Muscle of leg (tissue), 16 donors: ENCODE measurements around the gene PHPT1. TPM values are rescaled to one million over a fixed set of nuclear protein-coding genes. Genes with fewer than 3 reads are reported as not detected.
"Not testable (repeated sequence)": the region's sequence is repeated elsewhere in the genome, so short reads cannot be mapped to it uniquely, and the experiment has no call there.

Experiments
- DNase-seq: peaks from one replicate; pipeline ENCODE4 v3.0.0; 2013
- H3K27ac ChIP-seq: one replicate; pipeline ENCODE4 v1.5.1; 2013; ENCODE audit warnings: mild to moderate bottlenecking, low read length, control low read depth
- H3K27me3 ChIP-seq: one replicate; pipeline ENCODE4 v1.6.1; 2013; ENCODE audit warnings: low read length; ENCODE audit not compliant: control insufficient read depth, insufficient read depth
- H3K36me3 ChIP-seq: one replicate; pipeline ENCODE4 v1.6.1; 2013; ENCODE audit warnings: low read length; ENCODE audit not compliant: control insufficient read depth, insufficient read depth
- H3K4me1 ChIP-seq: one replicate; pipeline ENCODE4 v1.6.1; 2013; ENCODE audit warnings: low read length; ENCODE audit not compliant: control insufficient read depth, insufficient read depth
- H3K4me3 ChIP-seq: one replicate; pipeline ENCODE4 v1.5.1; 2013; ENCODE audit warnings: low read length, control low read depth
- H3K9me3 ChIP-seq: replicated peaks from 2 replicates; pipeline ENCODE4 v1.6.1; 2013; ENCODE audit warnings: low read depth, low read length; ENCODE audit not compliant: control insufficient read depth
- WGBS: methylation state at CpG from one replicate; pipeline ENCODE4 v1.1.5; 2013; ENCODE audit warnings: missing lambda C conversion rate; ENCODE audit not compliant: insufficient coverage; 5-methylcytosine and 5-hydroxymethylcytosine counted together
- long read RNA-seq, 11 donors: transcript quantifications; one replicate each; lab custom pipeline, GENCODE V29; 2026
- polyA plus RNA-seq, 8 donors: library from polyadenylated mRNA; unstranded; fragments of 120-200 nt; gene quantifications; one replicate each; pipeline versions ENCODE4 v1.2.1 to v1.2.3, GENCODE V29; 2013; ENCODE audit warnings: inconsistent platforms in 1 of 8, low replicate concordance in 1 of 8; ENCODE audit not compliant: insufficient read length in 8 of 8, insufficient read depth in 1 of 8
- total RNA-seq: library from RNA; stranded (reverse); fragments of 120-200 nt; gene quantifications from one replicate; pipeline ENCODE4 v1.2.4, GENCODE V29; 2013

The PHPT1 gene
- 145 TPM for total RNA-seq
- polyA plus RNA-seq: 100 to 1,000 TPM; 103 to 137 (median 114) TPM
- long read RNA-seq, donor 1, transcript PHPT1-201 (3 exons, 890 nt): major isoform, 74 of 77 reads
- long read RNA-seq, donor 1, partial matches to known transcripts: 0 of 77 reads
- long read RNA-seq, donor 1, other reads (novel, unspliced or antisense): 0 of 77 reads
- long read RNA-seq, donor 2, transcript PHPT1-201 (3 exons, 890 nt): major isoform, 7 of 10 reads
- long read RNA-seq, donor 2, partial matches to known transcripts: 0 of 10 reads
- long read RNA-seq, donor 2, other reads (novel, unspliced or antisense): 0 of 10 reads
- long read RNA-seq, donor 3, transcript PHPT1-201 (3 exons, 890 nt): major isoform, 130 of 136 reads
- long read RNA-seq, donor 3, partial matches to known transcripts: 0 of 136 reads
- long read RNA-seq, donor 3, other reads (novel, unspliced or antisense): 0 of 136 reads
- long read RNA-seq, donor 4, transcript PHPT1-201 (3 exons, 890 nt): major isoform, 123 of 131 reads
- long read RNA-seq, donor 4, transcript PHPT1-204 (2 exons, 627 nt): minor isoform, 6 of 131 reads
- long read RNA-seq, donor 4, partial matches to known transcripts: 0 of 131 reads
- long read RNA-seq, donor 4, other reads (novel, unspliced or antisense): 0 of 131 reads
- long read RNA-seq, donor 5, transcript PHPT1-201 (3 exons, 890 nt): major isoform, 271 of 305 reads
- long read RNA-seq, donor 5, transcript PHPT1-204 (2 exons, 627 nt): minor isoform, 8 of 305 reads
- long read RNA-seq, donor 5, transcript PHPT1-205 (3 exons, 1,316 nt): minor isoform, 5 of 305 reads
- long read RNA-seq, donor 5, partial matches to known transcripts: 16 of 305 reads
- long read RNA-seq, donor 5, other reads (novel, unspliced or antisense): 0 of 305 reads
- long read RNA-seq, donor 6, transcript PHPT1-201 (3 exons, 890 nt): major isoform, 245 of 275 reads
- long read RNA-seq, donor 6, transcript PHPT1-206 (4 exons, 618 nt): minor isoform, 5 of 275 reads
- long read RNA-seq, donor 6, transcript PHPT1-204 (2 exons, 627 nt): minor isoform, 15 of 275 reads
- long read RNA-seq, donor 6, partial matches to known transcripts: 5 of 275 reads
- long read RNA-seq, donor 6, other reads (novel, unspliced or antisense): 0 of 275 reads
- long read RNA-seq, donor 7, transcript PHPT1-201 (3 exons, 890 nt): major isoform, 184 of 201 reads
- long read RNA-seq, donor 7, transcript PHPT1-204 (2 exons, 627 nt): minor isoform, 8 of 201 reads
- long read RNA-seq, donor 7, partial matches to known transcripts: 5 of 201 reads
- long read RNA-seq, donor 7, other reads (novel, unspliced or antisense): 0 of 201 reads
- long read RNA-seq, donor 8, transcript PHPT1-201 (3 exons, 890 nt): major isoform, 99 of 122 reads
- long read RNA-seq, donor 8, transcript PHPT1-204 (2 exons, 627 nt): minor isoform, 8 of 122 reads
- long read RNA-seq, donor 8, partial matches to known transcripts: 14 of 122 reads
- long read RNA-seq, donor 8, other reads (novel, unspliced or antisense): 0 of 122 reads
- long read RNA-seq, donor 9, transcript PHPT1-201 (3 exons, 890 nt): major isoform, 102 of 121 reads
- long read RNA-seq, donor 9, partial matches to known transcripts: 10 of 121 reads
- long read RNA-seq, donor 9, other reads (novel, unspliced or antisense): 0 of 121 reads
- long read RNA-seq, donor 10, transcript PHPT1-201 (3 exons, 890 nt): major isoform, 136 of 139 reads
- long read RNA-seq, donor 10, partial matches to known transcripts: 0 of 139 reads
- long read RNA-seq, donor 10, other reads (novel, unspliced or antisense): 0 of 139 reads
- long read RNA-seq, donor 11, transcript PHPT1-204 (2 exons, 627 nt): minor isoform, 6 of 167 reads
- long read RNA-seq, donor 11, transcript PHPT1-201 (3 exons, 890 nt): major isoform, 147 of 167 reads
- long read RNA-seq, donor 11, partial matches to known transcripts: 8 of 167 reads
- long read RNA-seq, donor 11, other reads (novel, unspliced or antisense): 0 of 167 reads

DNA sequence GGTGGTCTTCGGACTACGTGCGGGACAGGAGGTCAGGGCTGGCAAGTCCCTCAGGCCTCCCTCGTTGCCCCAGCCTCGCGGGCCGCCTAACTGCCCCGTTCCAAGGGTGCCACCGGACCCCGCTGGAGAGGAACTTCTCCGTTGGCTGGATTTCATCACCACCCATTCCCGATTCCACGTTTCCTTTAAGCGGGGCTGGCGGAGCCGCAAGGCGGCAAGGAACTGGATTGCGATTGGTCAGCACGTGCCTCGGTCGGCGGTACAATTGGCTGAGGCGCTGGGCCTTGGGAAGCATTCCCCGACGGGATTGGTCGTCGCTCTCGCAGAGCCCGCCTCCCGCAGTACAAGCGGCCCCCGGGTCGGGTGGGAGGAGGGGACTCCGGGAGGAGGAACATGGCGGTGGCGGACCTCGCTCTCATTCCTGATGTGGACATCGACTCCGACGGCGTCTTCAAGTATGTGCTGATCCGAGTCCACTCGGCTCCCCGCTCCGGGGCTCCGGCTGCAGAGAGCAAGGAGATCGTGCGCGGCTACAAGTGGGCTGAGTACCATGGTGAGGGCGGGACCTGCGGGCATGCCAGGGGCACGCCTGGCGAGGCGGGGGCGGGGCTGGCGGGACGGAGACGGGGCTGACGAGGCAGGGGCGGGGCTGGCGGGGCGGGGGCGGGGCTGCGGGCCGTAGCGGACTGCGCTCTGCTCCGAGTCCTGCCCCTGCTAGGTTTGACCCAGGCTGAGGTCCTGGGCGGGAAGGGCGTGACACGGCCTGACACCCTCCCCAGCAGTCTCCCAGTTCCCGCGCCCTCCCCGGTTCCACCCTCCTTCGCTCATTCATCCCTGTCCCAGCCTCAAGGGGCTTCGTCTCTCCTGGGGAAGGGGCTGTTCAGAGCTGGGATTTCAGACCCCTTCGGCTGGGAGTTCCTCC is at the start of gene PHPT1:
TSS of gene PHPT1 (plus strand) at position 372 of the 922 bp plus-strand sequence. CDS start at position 394, 22 bp downstream.
- H3K9me3 ChIP-seq: no peaks in the 10 kb centered on the region
- H3K4me1 ChIP-seq: peaks cover 55% of the 10 kb centered on the region
- peaks cover 27% of the 10 kb centered on the region for H3K27me3 ChIP-seq
- peak within 1 kb of the TSS; percentile 98 for H3K27ac ChIP-seq
- under 1% methylated on average over 59 of the region's 77 CpGs for WGBS
- peak within 1 kb of the TSS; percentile 74 for H3K4me3 ChIP-seq
- H3K36me3 ChIP-seq: peaks cover 20% of the 10 kb centered on the region
- DNase-seq: peak; percentile 100

- under 1% methylated on average over 48 of the region's 63 CpGs for WGBS
- H3K4me3 ChIP-seq: peak overlapping the region; percentile 8
- no peaks in the 10 kb centered on the region for H3K9me3 ChIP-seq
- DNase-seq: no peak
- no peaks in the 10 kb centered on the region for H3K36me3 ChIP-seq
- H3K27ac ChIP-seq: no peak overlapping the region
- H3K4me1 ChIP-seq: peaks cover 48% of the 10 kb centered on the region
- H3K27me3 ChIP-seq: peaks cover 67% of the 10 kb centered on the region
Observed at GRCh38 chr9:136799854-136800657, 49.2 kb upstream of the PHPT1 start.

- WGBS: 63% methylated on average over 2 of the region's 6 CpGs
- H3K9me3 ChIP-seq: no peaks in the 10 kb centered on the region
- H3K27me3 ChIP-seq: peaks cover 51% of the 10 kb centered on the region
- no peaks in the 10 kb centered on the region for H3K36me3 ChIP-seq
- no peak overlapping the region for H3K4me3 ChIP-seq
- peaks cover 48% of the 10 kb centered on the region for H3K4me1 ChIP-seq
- DNase-seq: no peak
- H3K27ac ChIP-seq: no peak overlapping the region
Observed at GRCh38 chr9:136802321-136802720, 46.9 kb upstream of the PHPT1 start.

- H3K4me1 ChIP-seq: peaks cover 44% of the 10 kb centered on the region
- peaks cover 46% of the 10 kb centered on the region for H3K27me3 ChIP-seq
- WGBS: 100% methylated on average over 2 of the region's 9 CpGs
Observed at GRCh38 chr9:136803009-136803550, 46.1 kb upstream of the PHPT1 start.

GRCh38 chr9:136803551-136804508 is 45.4 kb upstream of the PHPT1 start:
- 90% methylated on average over 22 of the region's 22 CpGs for WGBS
- peak; percentile 10 for DNase-seq
- H3K4me1 ChIP-seq: peaks cover 43% of the 10 kb centered on the region
- no peaks in the 10 kb centered on the region for H3K9me3 ChIP-seq
- H3K36me3 ChIP-seq: no peaks in the 10 kb centered on the region
- no peak overlapping the region for H3K27ac ChIP-seq
- peaks cover 38% of the 10 kb centered on the region for H3K27me3 ChIP-seq
- H3K4me3 ChIP-seq: no peak overlapping the region

More at GRCh38 chr9:136803009-136803550, 46.1 kb upstream of the PHPT1 start:
- not testable (repeated sequence) for H3K36me3 ChIP-seq, H3K4me3 ChIP-seq, H3K27ac ChIP-seq, H3K9me3 ChIP-seq, DNase-seq

- no peaks in the 10 kb centered on the region for H3K9me3 ChIP-seq
- H3K36me3 ChIP-seq: peaks cover 1% of the 10 kb centered on the region
- H3K4me3 ChIP-seq: no peak overlapping the region
- H3K27me3 ChIP-seq: peaks cover 30% of the 10 kb centered on the region
- peaks cover 43% of the 10 kb centered on the region for H3K4me1 ChIP-seq
- 87% methylated on average over 16 of the region's 20 CpGs for WGBS
- no peak overlapping the region for H3K27ac ChIP-seq
- peak; percentile 53 for DNase-seq
Observed at GRCh38 chr9:136804509-136805206, 44.6 kb upstream of the PHPT1 start.
